Measurements from ENCODE around the gene CCPG1.
"Not testable (repeated sequence)": the region's sequence is repeated elsewhere in the genome, so short reads cannot be mapped to it uniquely, and the experiment has no call there.

DNA sequence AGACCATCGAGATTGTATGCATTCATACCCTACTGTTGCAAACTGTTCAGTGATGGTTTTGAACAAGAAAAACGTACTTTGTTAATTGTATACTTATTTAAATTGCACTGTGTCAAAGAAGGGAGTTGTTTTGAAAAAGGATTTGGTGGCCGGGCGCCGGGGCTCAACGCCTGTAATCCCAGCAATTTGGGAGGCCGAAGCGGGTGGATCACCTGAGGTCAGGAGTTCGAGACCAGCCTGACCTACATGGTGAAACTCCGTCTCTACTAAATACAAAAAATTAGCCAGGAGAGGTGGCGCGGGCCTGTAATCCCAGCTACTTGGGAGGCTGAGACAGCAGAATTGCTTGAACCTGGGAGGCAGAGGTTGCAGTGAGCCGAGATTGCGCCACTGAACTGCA lies 817 bp upstream of the CCPG1 start:
- TF ChIP-seq POLR2A (IDR thresholded peaks at IDR 0.05; ENCODE audit: low read depth); CTCF (IDR thresholded peaks at IDR 0.05); EP300 (IDR thresholded peaks at IDR 0.05): not testable (repeated sequence)

Measured in esophagus muscularis mucosa (tissue), 4 donors.